Left ventricle myocardium inferior (tissue), 1 donor: ENCODE measurements around the gene CLSTN2. TPM values are rescaled to one million over a fixed set of nuclear protein-coding genes. Genes with fewer than 3 reads are reported as not detected.

Experiments
- DNase-seq: peaks from one replicate; pipeline ENCODE4 v3.0.0-alpha.2; 2020
- H3K27ac ChIP-seq: fragments of 200-600 bp; replicated peaks from 2 replicates; pipeline ENCODE4 v1.8.0; 2021
- H3K27me3 ChIP-seq: fragments of 200-600 bp; 2 replicates; pipeline ENCODE4 v1.8.0; 2021; ENCODE audit warnings: low read depth
- H3K36me3 ChIP-seq: fragments of 200-600 bp; 2 replicates; pipeline ENCODE4 v1.8.0; 2021
- H3K4me1 ChIP-seq: fragments of 200-600 bp; 2 replicates; pipeline ENCODE4 v1.8.0; 2021
- H3K4me3 ChIP-seq: fragments of 200-600 bp; 2 replicates; pipeline ENCODE4 v1.8.0; 2021; ENCODE audit warnings: mild to moderate bottlenecking, moderate library complexity
- H3K9me3 ChIP-seq: fragments of 200-600 bp; replicated peaks from 2 replicates; pipeline ENCODE4 v1.8.0; 2021
- intact Hi-C: fragments of 100-400 bp; cut with micrococcal nuclease; formaldehyde crosslinking; loops from one replicate; pipeline ENCODE4 v1.11.0; 2022
- total RNA-seq: library from RNA; stranded (reverse); fragmentation: NEBNext Ultra II Directional; extraction: Animal tissue kit (Norgen Biotek cat#: 25700); gene quantifications from one replicate; pipeline ENCODE4 v1.2.1, GENCODE V29; 2021
- TF ChIP-seq, protein P1 (sequence below): fragments of 200-600 bp; IDR thresholded peaks from 2 replicates; pipeline ENCODE4 v1.8.0; 2021; ENCODE audit warnings: antibody characterized with exemption, mild to moderate bottlenecking, borderline replicate concordance
- donor health status: DM: no; HTN: yes; CAD: no; lungs with severe emphysema.

CLSTN2 gene
- total RNA-seq, 1 donor from 2014 or later, result 7.0 TPM

DNA sequence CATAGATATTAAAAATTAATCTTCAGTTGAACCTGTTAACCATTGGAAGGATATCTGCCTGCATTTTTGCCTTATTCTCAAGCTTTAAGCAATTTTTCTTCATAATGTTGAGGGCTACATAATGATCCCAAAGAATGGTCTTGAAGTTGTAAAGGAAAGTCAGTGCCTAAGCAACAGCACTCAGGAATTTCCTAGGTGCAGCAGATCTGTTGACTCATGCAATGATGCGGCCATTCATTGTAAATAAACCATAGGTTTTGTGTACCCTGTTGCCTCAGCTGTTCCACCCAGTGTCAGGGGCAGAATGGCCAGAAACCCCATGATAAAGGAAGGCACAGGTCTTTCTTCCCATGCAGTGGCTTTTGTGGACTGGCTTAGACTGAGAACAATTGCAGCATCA, 664.5 kb downstream of the CLSTN2 start:
- peaks cover 46% of the 10 kb centered on the region for H3K4me1 ChIP-seq
- H3K27ac ChIP-seq, result no peak overlapping the region
- no peaks in the 10 kb centered on the region for H3K27me3 ChIP-seq
- no peaks in the 10 kb centered on the region for H3K36me3 ChIP-seq
- no peak overlapping the region for H3K4me3 ChIP-seq
- TF ChIP-seq, protein P1, sequence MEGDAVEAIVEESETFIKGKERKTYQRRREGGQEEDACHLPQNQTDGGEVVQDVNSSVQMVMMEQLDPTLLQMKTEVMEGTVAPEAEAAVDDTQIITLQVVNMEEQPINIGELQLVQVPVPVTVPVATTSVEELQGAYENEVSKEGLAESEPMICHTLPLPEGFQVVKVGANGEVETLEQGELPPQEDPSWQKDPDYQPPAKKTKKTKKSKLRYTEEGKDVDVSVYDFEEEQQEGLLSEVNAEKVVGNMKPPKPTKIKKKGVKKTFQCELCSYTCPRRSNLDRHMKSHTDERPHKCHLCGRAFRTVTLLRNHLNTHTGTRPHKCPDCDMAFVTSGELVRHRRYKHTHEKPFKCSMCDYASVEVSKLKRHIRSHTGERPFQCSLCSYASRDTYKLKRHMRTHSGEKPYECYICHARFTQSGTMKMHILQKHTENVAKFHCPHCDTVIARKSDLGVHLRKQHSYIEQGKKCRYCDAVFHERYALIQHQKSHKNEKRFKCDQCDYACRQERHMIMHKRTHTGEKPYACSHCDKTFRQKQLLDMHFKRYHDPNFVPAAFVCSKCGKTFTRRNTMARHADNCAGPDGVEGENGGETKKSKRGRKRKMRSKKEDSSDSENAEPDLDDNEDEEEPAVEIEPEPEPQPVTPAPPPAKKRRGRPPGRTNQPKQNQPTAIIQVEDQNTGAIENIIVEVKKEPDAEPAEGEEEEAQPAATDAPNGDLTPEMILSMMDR, result no peak
- DNase-seq, result no peak
- no peaks in the 10 kb centered on the region for H3K9me3 ChIP-seq
- intact Hi-C loops, result no loop called here

DNA sequence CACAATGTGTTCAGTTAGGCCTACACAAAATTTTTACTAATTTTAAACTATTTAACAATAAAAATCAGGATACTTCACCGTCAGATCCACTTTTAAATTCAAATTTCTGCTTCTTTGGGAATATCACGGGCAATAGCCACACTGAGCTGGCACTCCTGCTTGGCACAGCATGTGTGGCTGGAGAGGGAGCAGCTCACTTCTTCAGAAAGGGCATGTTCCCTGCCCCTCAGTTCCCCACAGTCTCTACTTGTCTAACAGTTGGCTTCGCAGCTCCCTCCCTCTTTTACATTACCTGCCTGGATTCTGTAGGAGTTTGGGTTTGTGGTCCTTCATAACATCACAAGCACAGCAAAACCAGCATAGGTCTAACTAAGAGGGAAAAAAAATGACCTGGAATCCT, 666.9 kb downstream of the CLSTN2 start:
- H3K27me3 ChIP-seq, result no peaks in the 10 kb centered on the region
- DNase-seq, result no peak
- H3K9me3 ChIP-seq, result peaks cover 6% of the 10 kb centered on the region
- H3K36me3 ChIP-seq, result no peaks in the 10 kb centered on the region
- TF ChIP-seq, protein P1, result no peak
- H3K4me3 ChIP-seq, result no peak overlapping the region
- intact Hi-C loops, result no loop called here
- H3K4me1 ChIP-seq, result peaks cover 24% of the 10 kb centered on the region
- H3K27ac ChIP-seq, result no peak overlapping the region

DNA sequence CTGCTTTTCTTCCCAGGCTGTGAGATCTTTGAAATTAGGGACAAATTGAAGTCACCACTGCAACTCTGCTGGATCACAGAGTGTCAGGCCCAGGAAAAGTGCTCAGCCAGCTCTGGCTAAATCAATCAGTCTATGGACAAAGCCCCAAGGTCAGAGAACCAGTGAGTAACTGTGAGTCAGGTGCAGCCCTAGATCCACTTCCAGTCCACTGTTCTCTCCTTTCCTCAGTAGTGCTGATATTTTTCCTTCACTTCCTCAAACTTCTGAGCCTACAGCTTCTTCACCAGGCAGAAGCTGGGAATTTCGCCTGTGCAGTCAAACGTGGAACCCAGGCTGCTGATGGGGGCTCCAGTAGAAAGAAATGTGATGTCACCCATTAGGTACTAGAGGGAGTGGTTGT, 667.8 kb downstream of the CLSTN2 start:
- intact Hi-C loops, result no loop called here
- H3K9me3 ChIP-seq, result peaks cover 7% of the 10 kb centered on the region
- no peaks in the 10 kb centered on the region for H3K27me3 ChIP-seq
- H3K36me3 ChIP-seq, result no peaks in the 10 kb centered on the region
- TF ChIP-seq, protein P1, result no peak
- no peak overlapping the region for H3K27ac ChIP-seq
- DNase-seq, result no peak
- peaks cover 15% of the 10 kb centered on the region for H3K4me1 ChIP-seq
- H3K4me3 ChIP-seq, result no peak overlapping the region

DNA sequence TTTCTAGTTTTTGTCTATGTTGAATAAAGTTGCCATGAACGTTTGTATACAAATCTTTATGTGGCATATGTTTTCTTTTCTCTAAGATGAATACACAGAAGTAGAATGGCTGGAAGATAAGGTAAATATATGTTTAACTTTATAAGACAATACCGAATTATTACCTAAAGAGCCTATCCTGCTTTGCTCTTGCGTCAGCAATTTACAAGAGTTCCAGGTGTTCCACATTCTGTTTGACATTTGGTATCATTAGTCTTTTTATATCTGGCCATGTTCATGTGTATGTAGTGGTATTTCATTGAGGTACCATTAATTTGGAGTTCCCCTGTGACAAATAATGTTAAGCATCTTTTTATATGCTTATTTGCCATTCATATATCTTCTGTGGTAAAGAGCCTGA, 668.8 kb downstream of the CLSTN2 start:
- intact Hi-C loops, result no loop called here
- Histone ChIP-seq H3K36me3 (no peaks in the 10 kb centered on the region), H3K27me3 (no peaks in the 10 kb centered on the region), H3K9me3 (peaks cover 7% of the 10 kb centered on the region), H3K27ac (no peak overlapping the region), H3K4me1 (peaks cover 6% of the 10 kb centered on the region), H3K4me3 (no peak overlapping the region)
- TF ChIP-seq, protein P1, result no peak
- no peak for DNase-seq

DNA sequence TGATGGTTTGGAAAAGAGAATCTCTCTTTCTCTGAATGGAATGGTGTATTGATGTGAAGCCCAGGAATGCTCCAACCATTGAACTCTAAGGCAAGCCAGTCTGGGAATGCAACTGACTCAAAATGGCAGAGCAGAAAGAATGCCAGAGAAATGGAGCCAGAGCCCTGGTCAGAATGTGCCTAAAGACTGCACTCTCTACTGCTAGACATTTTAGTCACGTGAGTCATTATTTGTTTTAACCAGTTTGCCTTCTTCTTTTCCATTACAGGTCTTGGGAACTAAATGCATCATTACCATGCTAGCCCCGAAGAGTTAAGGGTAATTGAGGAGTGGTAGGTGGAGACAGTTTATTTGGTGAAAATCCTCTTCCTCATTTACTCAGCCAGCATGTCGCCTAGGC, 675.6 kb downstream of the CLSTN2 start:
- no peaks in the 10 kb centered on the region for H3K36me3 ChIP-seq
- intact Hi-C loops, result loop anchor here (5.0 kb wide), 1 partner anchor 123 kb away; no protein-coding TSS in a partner anchor
- H3K4me1 ChIP-seq, result no peaks in the 10 kb centered on the region
- TF ChIP-seq, protein P1, result no peak
- H3K27ac ChIP-seq, result no peak overlapping the region
- H3K4me3 ChIP-seq, result no peak overlapping the region
- no peak for DNase-seq
- H3K9me3 ChIP-seq, result peaks cover 7% of the 10 kb centered on the region
- H3K27me3 ChIP-seq, result no peaks in the 10 kb centered on the region
